Osteocyte (in vitro differentiated cells): ENCODE measurements around the gene KDM4B. TPM values are rescaled to one million over a fixed set of nuclear protein-coding genes. Genes with fewer than 3 reads are reported as not detected.
A peak's percentile ranks its signal among the peaks of the same experiment; 100 is the strongest.

Experiments
- DNase-seq: peaks from one replicate; pipeline ENCODE4 v3.0.0; 2021; ENCODE audit warnings: mixed read lengths; ENCODE audit not compliant: unreplicated experiment; ENCODE audit errors: extremely low spot score
- H3K27ac Mint-ChIP-seq: one replicate; pipeline ENCODE4 v1.8.0; 2021; ENCODE audit warnings: mild to moderate bottlenecking, mixed read lengths; ENCODE audit not compliant: unreplicated experiment
- H3K27me3 Mint-ChIP-seq: one replicate; pipeline ENCODE4 v1.8.0; 2021; ENCODE audit warnings: mixed read lengths; ENCODE audit not compliant: unreplicated experiment
- H3K36me3 Mint-ChIP-seq: one replicate; pipeline ENCODE4 v1.8.0; 2021; ENCODE audit warnings: mixed read lengths; ENCODE audit not compliant: unreplicated experiment
- H3K4me1 Mint-ChIP-seq: one replicate; pipeline ENCODE4 v1.8.0; 2021; ENCODE audit warnings: mixed read lengths; ENCODE audit not compliant: unreplicated experiment
- H3K4me3 Mint-ChIP-seq: one replicate; pipeline ENCODE4 v1.8.0; 2021; ENCODE audit warnings: mild to moderate bottlenecking, moderate library complexity, mixed read lengths; ENCODE audit not compliant: unreplicated experiment
- H3K9me3 Mint-ChIP-seq: one replicate; pipeline ENCODE4 v1.8.0; 2021; ENCODE audit warnings: mixed read lengths; ENCODE audit not compliant: unreplicated experiment
- CTCF ChIP-seq: fragments of 200-600 bp; sonication (generic); IDR thresholded peaks from 2 replicates; pipeline ENCODE4 v1.5.0; 2021; ENCODE audit warnings: antibody characterized with exemption, mild to moderate bottlenecking, moderate library complexity
- total RNA-seq: library from RNA; stranded (reverse); gene quantifications from 2 replicates; pipeline ENCODE4 v1.2.1, GENCODE V29; 2021

The KDM4B gene
- total RNA-seq, 1 donor from 2014 or later: 49.0 TPM

- Mint-ChIP-seq H3K4me1 (peaks cover 10% of the 10 kb centered on the region), H3K4me3 (no peak overlapping the region), H3K27ac (no peak overlapping the region), H3K9me3 (no peaks in the 10 kb centered on the region), H3K36me3 (peaks cover 10% of the 10 kb centered on the region), H3K27me3 (no peaks in the 10 kb centered on the region)
- peak; percentile 75 for DNase-seq
- TF ChIP-seq CTCF: no peak
Measured at GRCh38 chr19:5148794-5149190, 179.9 kb downstream of the KDM4B start.

- H3K4me3 Mint-ChIP-seq: no peak overlapping the region
- no peaks in the 10 kb centered on the region for H3K27me3 Mint-ChIP-seq
- H3K36me3 Mint-ChIP-seq: peaks cover 10% of the 10 kb centered on the region
- H3K4me1 Mint-ChIP-seq: peaks cover 10% of the 10 kb centered on the region
- no peak for TF ChIP-seq CTCF
- peak; percentile 77 for DNase-seq
- H3K27ac Mint-ChIP-seq: no peak overlapping the region
- H3K9me3 Mint-ChIP-seq: no peaks in the 10 kb centered on the region
Measured at GRCh38 chr19:5149508-5149907, 180.6 kb downstream of the KDM4B start.

GRCh38 chr19:5149932-5150901 is 181.3 kb downstream of the KDM4B start:
- H3K4me1 Mint-ChIP-seq: peaks cover 10% of the 10 kb centered on the region
- no peak overlapping the region for H3K27ac Mint-ChIP-seq
- no peaks in the 10 kb centered on the region for H3K27me3 Mint-ChIP-seq
- no peak overlapping the region for H3K4me3 Mint-ChIP-seq
- H3K36me3 Mint-ChIP-seq: peaks cover 10% of the 10 kb centered on the region
- peak; percentile 83 for DNase-seq
- H3K9me3 Mint-ChIP-seq: no peaks in the 10 kb centered on the region
- no peak for TF ChIP-seq CTCF

- Mint-ChIP-seq H3K9me3 (no peaks in the 10 kb centered on the region), H3K4me1 (peaks cover 10% of the 10 kb centered on the region), H3K36me3 (peaks cover 10% of the 10 kb centered on the region), H3K4me3 (no peak overlapping the region), H3K27me3 (no peaks in the 10 kb centered on the region), H3K27ac (no peak overlapping the region)
- no peak for TF ChIP-seq CTCF
- no peak for DNase-seq
Measured at GRCh38 chr19:5150902-5151741, 182.2 kb downstream of the KDM4B start.
